Endothelial cell of umbilical vein (primary cell): ENCODE measurements around the gene MVD. TPM values are rescaled to one million over a fixed set of nuclear protein-coding genes. Genes with fewer than 3 reads are reported as not detected.

ENCODE experiments used
- BruUV-seq: library from RNA; stranded (reverse); fragments of 400-500 nt; replicated peaks from 2 replicates; lab custom pipeline; 2021; lab: Mats Ljungman, UMichigan
- CTCF ChIA-PET: fragments of 300-600, 350-600 bp; sonication (Branson Sonifier 250); formaldehyde crosslinking; loops from one replicate; lab custom pipeline; 2021; ENCODE audit warnings: antibody characterized with exemption, inconsistent platforms; lab: Charles Lee
- POLR2A ChIA-PET: fragments of 300-600, 350-600 bp; sonication (Branson Sonifier 250); formaldehyde crosslinking; loops from one replicate; lab custom pipeline; 2021; ENCODE audit warnings: antibody characterized with exemption, inconsistent platforms; lab: Charles Lee
- DNase-seq: peaks from one replicate; pipeline ENCODE4 v3.0.0-alpha.2; 2011; ENCODE audit warnings: low read depth, low spot score
- FAIRE-seq: peaks from 2 replicates; lab custom pipeline; 2011; peaks lifted over from hg19 to GRCh38; lab: Jason Lieb, UNC
- H2AFZ ChIP-seq: 2 replicates; pipeline ENCODE4 v1.6.0; 2012; ENCODE audit warnings: low read depth, low read length, control low read depth, inconsistent platforms
- H3K27ac ChIP-seq: 2 replicates; pipeline ENCODE4 v1.5.1; 2011; ENCODE audit warnings: low read depth, mild to moderate bottlenecking, control low read depth, low read length, moderate library complexity; ENCODE audit not compliant: insufficient read depth
- H3K27me3 ChIP-seq, 2 experiments: 2 replicates each; pipeline versions ENCODE4 v1.6.0 to v1.6.1; 2011; ENCODE audit warnings: low read length in 2 of 2, mixed read lengths in 1 of 2; ENCODE audit not compliant: control insufficient read depth in 2 of 2, insufficient read depth in 2 of 2
- H3K36me3 ChIP-seq, 2 experiments: 2 replicates in 1 of 2; 3 replicates in 1 of 2; pipeline ENCODE4 v1.5.1; 2011; ENCODE audit warnings: low read length in 2 of 2, mild to moderate bottlenecking in 1 of 2, moderate library complexity in 1 of 2; ENCODE audit not compliant: control insufficient read depth in 2 of 2, insufficient read depth in 2 of 2; ENCODE audit errors: extremely low read depth in 1 of 2
- H3K4me1 ChIP-seq: 3 replicates; pipeline ENCODE4 v1.5.1; 2011; ENCODE audit warnings: mild to moderate bottlenecking, low read length; ENCODE audit not compliant: control insufficient read depth, insufficient read depth; ENCODE audit errors: extremely low read depth
- H3K4me2 ChIP-seq: 2 replicates; pipeline ENCODE4 v1.6.1; 2011; ENCODE audit warnings: low read length, control low read depth, mixed read lengths; ENCODE audit not compliant: insufficient read depth
- H3K4me3 ChIP-seq, 3 experiments: fragments of 200-600 bp in 1 of 3; sonication (generic), shearing (Covaris generic) in 1 of 3; replicated peaks in 1 of 3; 2 replicates each; pipeline ENCODE4 v1.5.1; 2011 to 2016; ENCODE audit warnings: control low read depth in 3 of 3, low read length in 3 of 3, mild to moderate bottlenecking in 2 of 3, inconsistent platforms in 1 of 3, low read depth in 1 of 3, moderate library complexity in 1 of 3; ENCODE audit not compliant: insufficient read depth in 1 of 3
- H3K79me2 ChIP-seq: 2 replicates; pipeline ENCODE4 v1.6.0; 2012; ENCODE audit warnings: low read length, inconsistent platforms; ENCODE audit not compliant: control insufficient read depth, insufficient read depth
- H3K9ac ChIP-seq: replicated peaks from 2 replicates; pipeline ENCODE3; 2011; ENCODE audit warnings: low read length, control low read depth; ENCODE audit not compliant: insufficient read depth; ENCODE audit errors: extremely low read depth
- H3K9me1 ChIP-seq: replicated peaks from 3 replicates; pipeline ENCODE4 v1.6.0; 2011; ENCODE audit warnings: mild to moderate bottlenecking, low read length; ENCODE audit not compliant: control insufficient read depth, insufficient read depth; ENCODE audit errors: extremely low read depth
- H3K9me3 ChIP-seq: replicated peaks from 2 replicates; pipeline ENCODE4 v1.5.1; 2012; ENCODE audit warnings: low read length, inconsistent platforms; ENCODE audit not compliant: control insufficient read depth, insufficient read depth
- H4K20me1 ChIP-seq: replicated peaks from 2 replicates; pipeline ENCODE3; 2011; ENCODE audit warnings: mild to moderate bottlenecking, low read length; ENCODE audit not compliant: control insufficient read depth, insufficient read depth; ENCODE audit errors: extremely low read depth
- EZH2 ChIP-seq: IDR thresholded peaks from 2 replicates; pipeline ENCODE4 v1.6.1; 2012; ENCODE audit warnings: borderline replicate concordance, low read depth, mild to moderate bottlenecking, moderate library complexity, low read length, inconsistent platforms; ENCODE audit not compliant: severe bottlenecking
- FOS ChIP-seq: IDR thresholded peaks from 2 replicates; pipeline ENCODE4 v1.6.1; 2011; ENCODE audit warnings: mild to moderate bottlenecking, low read length, moderate library complexity, borderline replicate concordance; ENCODE audit not compliant: insufficient read depth
- JUN ChIP-seq: IDR thresholded peaks from 2 replicates; pipeline ENCODE4 v1.6.1; 2011; ENCODE audit warnings: borderline replicate concordance, low read depth; ENCODE audit not compliant: insufficient read length, insufficient read depth
- MYC ChIP-seq: IDR thresholded peaks from one replicate; pipeline ENCODE4 v1.6.1; 2011; ENCODE audit warnings: mild to moderate bottlenecking, low read depth, low read length
- POLR2A ChIP-seq: IDR thresholded peaks from 2 replicates; pipeline ENCODE4 v1.6.1; 2012; ENCODE audit warnings: low read depth, mild to moderate bottlenecking, control low read depth, low read length
- dilution Hi-C: fragments of 300-500 bp; cut with MboI; formaldehyde crosslinking; loops from one replicate; pipeline ENCODE4 v1.15.0; 2019; ENCODE audit warnings: low sequenced_read_pairs; ENCODE audit not compliant: extremely low pct_ligation_motif_present
- intact Hi-C: fragments of 100-400 bp; cut with micrococcal nuclease; formaldehyde crosslinking; loops from one replicate; pipeline ENCODE4 v1.10.0; 2022
- polyA plus RNA-seq, 4 experiments: library from polyadenylated mRNA; depleted of rRNA in 3 of 4; stranded (reverse) in 3 of 4; unstranded in 1 of 4; fragments of >200 nt; gene quantifications; 2 replicates each; pipeline versions ENCODE4 v1.2.1 to v1.2.3, GENCODE V29; 2011 to 2012; ENCODE audit warnings: missing spikeins in 1 of 4
- total RNA-seq: library from RNA; stranded (reverse); gene quantifications from 2 replicates; pipeline ENCODE4 v1.2.3, GENCODE V29; 2021
- TF ChIP-seq, protein P1 (sequence below): IDR thresholded peaks from 2 replicates; pipeline ENCODE4 v1.6.1; 2011; ENCODE audit not compliant: insufficient read depth, insufficient read length
- TF ChIP-seq, protein P2 (sequence below), 2 donors: IDR thresholded peaks; 1 replicate in 1 of 2; 2 replicates in 1 of 2; pipeline ENCODE4 v1.5.1; 2011; ENCODE audit warnings: low read length in 2 of 2, mild to moderate bottlenecking in 2 of 2, moderate library complexity in 2 of 2, control low read depth in 1 of 2, inconsistent platforms in 1 of 2, low read depth in 1 of 2; ENCODE audit not compliant: insufficient read depth in 1 of 2; ENCODE audit errors: extremely low read depth in 1 of 2

The MVD gene
- total and polyA plus RNA-seq, 2 donors (not counting 3 experiments of a cell fraction or from before 2014, with no cell fraction given): 64.4 to 142 TPM

GRCh38 chr16:88649195-88649923, 13.5 kb downstream of the MVD start:
- Histone ChIP-seq H3K36me3 (peaks cover 0 to 2% of the 10 kb centered on the region in 2 experiments), H3K9me1 (no peaks in the 10 kb centered on the region), H3K9me3 (no peaks in the 10 kb centered on the region), H3K27me3 (no peaks in the 10 kb centered on the region), H3K4me3 (no peak overlapping the region), H3K4me1 (peaks cover 13% of the 10 kb centered on the region), H4K20me1 (no peaks in the 10 kb centered on the region), H3K27ac (no peak overlapping the region), H3K4me2 (no peak overlapping the region), H2AFZ (no peak overlapping the region), H3K79me2 (no peaks in the 10 kb centered on the region), H3K9ac (no peak overlapping the region)
- ChIA-PET POLR2A (no interaction called here), CTCF (no interaction called here)
- no TSS peak for BruUV-seq
- DNase-seq (no peak), FAIRE-seq (no peak)
- intact Hi-C loops: no loop called here
- no peak for TF ChIP-seq MYC
- TF ChIP-seq, protein P1, sequence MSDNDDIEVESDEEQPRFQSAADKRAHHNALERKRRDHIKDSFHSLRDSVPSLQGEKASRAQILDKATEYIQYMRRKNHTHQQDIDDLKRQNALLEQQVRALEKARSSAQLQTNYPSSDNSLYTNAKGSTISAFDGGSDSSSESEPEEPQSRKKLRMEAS: no peak
- dilution Hi-C loops: no loop called here

GRCh38 chr16:88647178-88648070, 15.5 kb downstream of the MVD start:
- Histone ChIP-seq H3K79me2 (no peaks in the 10 kb centered on the region), H3K9ac (no peak overlapping the region), H3K27ac (no peak overlapping the region), H3K4me1 (peaks cover 13% of the 10 kb centered on the region), H3K4me3 (no peak overlapping the region), H3K27me3 (no peaks in the 10 kb centered on the region), H3K9me1 (no peaks in the 10 kb centered on the region), H3K4me2 (no peak overlapping the region), H3K9me3 (no peaks in the 10 kb centered on the region), H4K20me1 (no peaks in the 10 kb centered on the region), H3K36me3 (no peaks in the 10 kb centered on the region), H2AFZ (no peak overlapping the region)
- ChIA-PET CTCF (no interaction called here), POLR2A (no interaction called here)
- BruUV-seq: no TSS peak
- intact Hi-C loops (no loop called here), dilution Hi-C loops (no loop called here)
- FAIRE-seq (no peak), DNase-seq (no peak)
- TF ChIP-seq EZH2: no peak
- TF ChIP-seq, protein P2, sequence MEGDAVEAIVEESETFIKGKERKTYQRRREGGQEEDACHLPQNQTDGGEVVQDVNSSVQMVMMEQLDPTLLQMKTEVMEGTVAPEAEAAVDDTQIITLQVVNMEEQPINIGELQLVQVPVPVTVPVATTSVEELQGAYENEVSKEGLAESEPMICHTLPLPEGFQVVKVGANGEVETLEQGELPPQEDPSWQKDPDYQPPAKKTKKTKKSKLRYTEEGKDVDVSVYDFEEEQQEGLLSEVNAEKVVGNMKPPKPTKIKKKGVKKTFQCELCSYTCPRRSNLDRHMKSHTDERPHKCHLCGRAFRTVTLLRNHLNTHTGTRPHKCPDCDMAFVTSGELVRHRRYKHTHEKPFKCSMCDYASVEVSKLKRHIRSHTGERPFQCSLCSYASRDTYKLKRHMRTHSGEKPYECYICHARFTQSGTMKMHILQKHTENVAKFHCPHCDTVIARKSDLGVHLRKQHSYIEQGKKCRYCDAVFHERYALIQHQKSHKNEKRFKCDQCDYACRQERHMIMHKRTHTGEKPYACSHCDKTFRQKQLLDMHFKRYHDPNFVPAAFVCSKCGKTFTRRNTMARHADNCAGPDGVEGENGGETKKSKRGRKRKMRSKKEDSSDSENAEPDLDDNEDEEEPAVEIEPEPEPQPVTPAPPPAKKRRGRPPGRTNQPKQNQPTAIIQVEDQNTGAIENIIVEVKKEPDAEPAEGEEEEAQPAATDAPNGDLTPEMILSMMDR (IDR thresholded peaks at IDR 0.05; ENCODE audit: extremely low read depth in 1 of 2, insufficient read depth in 1 of 2, low read depth in 1 of 2, low read length in 2 of 2): no peak
- TF ChIP-seq MYC: no peak
- TF ChIP-seq JUN: no peak
- TF ChIP-seq, protein P1: no peak
- TF ChIP-seq FOS: no peak
- no peak for TF ChIP-seq POLR2A
